NCI-H1930 (cell line): Measurements from ENCODE around the gene MAD2L2.
A peak's percentile ranks its signal among the peaks of the same experiment; 100 is the strongest.

Experiments
- DNase-seq, 2 experiments: peaks; one replicate each; lab custom pipeline; 2025; lab: John Stamatoyannopoulos, UW

MAD2L2 gene

DNA sequence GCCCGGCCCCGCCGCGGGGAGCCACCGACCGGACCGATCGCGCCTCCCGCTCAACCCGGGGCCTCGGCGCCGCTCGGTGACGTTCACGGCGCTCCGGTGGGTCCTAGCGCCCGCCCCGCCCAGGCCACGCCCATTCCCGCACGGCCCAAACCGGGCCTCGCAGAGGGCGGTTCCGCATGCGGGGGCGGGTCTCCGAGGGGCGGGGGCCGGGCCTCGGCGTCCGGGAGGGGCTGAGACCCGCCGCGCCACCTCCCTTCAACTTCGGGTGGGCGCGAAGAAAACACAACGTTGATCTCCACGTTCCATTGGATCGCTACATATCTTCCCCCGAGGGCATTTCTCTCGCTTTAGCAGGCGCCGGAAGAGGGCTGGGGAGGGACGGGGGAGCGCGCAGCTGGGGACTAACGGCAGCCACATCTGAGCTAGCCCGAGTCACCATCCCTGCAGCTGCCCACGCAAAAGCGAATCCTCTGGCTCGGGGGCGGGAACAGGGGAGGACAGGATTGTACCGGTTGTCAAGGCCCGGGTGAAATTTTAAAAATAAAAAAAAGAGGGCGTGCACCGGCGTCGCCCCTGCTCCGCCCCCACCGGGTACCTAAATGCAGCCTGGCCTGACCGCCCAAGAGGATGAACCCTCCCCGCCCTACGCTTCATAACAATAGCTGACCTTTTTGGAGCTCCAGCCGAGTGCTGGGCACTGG is at the start of gene MAD2L2:
MAD2L2 (minus strand) TSS at position 78 of the 701 bp plus-strand sequence. CDS start 547 bp downstream, outside the sequence.
- peak; percentile 80 to 89 for DNase-seq

DNA sequence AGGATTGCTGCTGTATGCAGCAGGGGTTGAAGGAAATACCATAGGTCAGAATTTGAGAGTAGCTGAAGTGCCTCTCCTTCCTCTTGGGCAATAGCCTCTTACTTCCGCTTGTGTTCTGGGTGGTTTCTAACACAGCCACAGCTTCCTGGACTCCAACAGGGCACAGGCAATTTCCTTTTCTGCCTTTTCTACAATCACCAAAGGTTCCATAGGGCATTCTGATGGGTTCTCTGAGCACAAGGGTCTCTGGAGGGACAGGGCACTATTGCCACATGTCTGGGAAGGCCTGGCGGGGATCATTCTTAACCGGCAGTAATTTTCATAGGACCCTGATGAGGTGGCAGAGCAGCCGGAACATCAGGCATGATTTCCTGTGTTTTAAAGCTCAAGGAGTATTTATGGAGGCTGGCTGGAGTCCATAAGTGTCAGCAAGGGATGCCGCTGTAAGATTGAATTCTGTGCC is 49.5 kb upstream of the MAD2L2 start:
- DNase-seq: no peak

- no peak for DNase-seq
These were observed 48.8 kb upstream of the MAD2L2 start for GRCh38 chr1:11729498-11730428.

- DNase-seq: no peak
These were observed 48.2 kb upstream of the MAD2L2 start for GRCh38 chr1:11729155-11729497.

DNA sequence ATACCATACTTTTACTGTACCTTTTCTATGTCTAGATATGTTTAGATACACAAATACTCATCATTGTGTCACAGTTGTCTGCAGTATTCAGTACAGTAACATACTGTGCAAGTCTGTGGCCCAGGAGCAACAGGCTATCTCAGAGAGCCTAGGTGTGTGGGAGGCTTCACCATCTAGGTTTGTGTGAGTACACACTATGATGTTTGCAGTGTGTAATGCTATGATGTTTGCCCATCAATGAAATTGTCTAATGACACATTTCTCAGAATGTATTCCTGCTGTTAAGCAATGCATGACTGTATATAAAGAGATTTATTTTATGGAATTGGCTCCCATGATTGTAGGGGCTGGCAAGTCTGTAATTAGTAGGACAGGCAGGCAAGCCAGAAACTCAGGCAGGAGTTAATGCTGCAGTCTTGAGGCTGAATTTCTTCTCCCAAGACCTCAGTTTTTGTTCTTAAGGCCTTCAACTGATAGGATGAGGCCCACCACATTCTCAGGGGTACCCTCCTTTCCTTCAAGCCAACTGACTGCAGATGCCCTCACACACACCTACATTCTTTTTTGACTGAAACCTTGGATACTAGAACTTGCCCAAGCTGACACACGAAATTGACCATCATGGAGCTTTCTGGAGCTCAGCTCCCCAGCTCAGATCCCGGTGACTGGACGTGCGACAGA is 47.3 kb upstream of the MAD2L2 start:
- no peak for DNase-seq

GRCh38 chr1:11727119-11727518 is 46.2 kb upstream of the MAD2L2 start:
- no peak for DNase-seq

DNA sequence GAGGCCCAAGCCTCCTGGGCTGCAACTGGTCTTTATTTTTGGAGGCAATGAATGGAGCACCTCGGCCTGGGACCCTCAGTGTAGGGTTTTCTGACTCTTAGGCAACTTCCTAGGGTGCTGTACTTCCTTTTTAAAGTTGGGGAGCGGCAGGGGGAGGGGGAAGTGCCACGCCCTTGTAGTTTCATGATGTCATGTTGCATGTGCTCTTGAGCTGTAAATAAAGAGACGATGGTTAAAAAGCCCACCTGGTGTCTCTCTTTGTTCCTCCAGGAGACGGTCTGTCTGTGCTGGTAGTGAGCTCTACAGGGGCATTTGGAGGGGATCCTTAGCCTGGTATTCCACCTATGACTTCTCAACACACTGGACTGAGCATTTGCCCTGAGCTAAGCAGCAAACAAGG is 44.7 kb upstream of the MAD2L2 start:
- DNase-seq: no peak

GRCh38 chr1:11722538-11722937 is 41.6 kb upstream of the MAD2L2 start:
- no peak for DNase-seq

DNA sequence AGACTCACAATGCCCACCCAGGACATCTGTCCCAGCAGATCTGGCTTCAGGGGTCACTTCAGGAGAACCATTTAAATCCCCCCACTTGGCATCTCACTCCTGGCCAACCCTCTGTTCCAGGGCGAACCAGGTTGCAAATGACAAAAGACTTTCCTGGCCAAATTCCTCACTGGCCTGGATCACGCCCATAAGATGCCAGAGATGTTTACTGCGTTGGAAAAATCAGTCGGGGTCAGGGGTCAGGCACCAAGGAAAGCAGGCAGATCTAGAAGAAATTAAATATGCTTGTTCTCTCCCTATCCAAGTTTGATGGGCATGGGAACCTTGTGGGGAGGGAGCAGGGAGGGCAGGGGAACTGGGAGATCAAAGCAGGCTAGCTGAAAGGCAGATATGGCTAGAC is 40.4 kb upstream of the MAD2L2 start:
- DNase-seq: no peak

- DNase-seq: no peak
These were observed 39.6 kb upstream of the MAD2L2 start for GRCh38 chr1:11720525-11720924.

- DNase-seq: no peak
These were observed 39.1 kb upstream of the MAD2L2 start for GRCh38 chr1:11720033-11720376.

- DNase-seq: peak; percentile 22 to 41
These were observed 38.5 kb upstream of the MAD2L2 start for GRCh38 chr1:11719313-11720032.

GRCh38 chr1:11714831-11715575 is 34.1 kb upstream of the MAD2L2 start:
- DNase-seq: no peak

GRCh38 chr1:11713095-11713494 is 32.1 kb upstream of the MAD2L2 start:
- no peak for DNase-seq

DNA sequence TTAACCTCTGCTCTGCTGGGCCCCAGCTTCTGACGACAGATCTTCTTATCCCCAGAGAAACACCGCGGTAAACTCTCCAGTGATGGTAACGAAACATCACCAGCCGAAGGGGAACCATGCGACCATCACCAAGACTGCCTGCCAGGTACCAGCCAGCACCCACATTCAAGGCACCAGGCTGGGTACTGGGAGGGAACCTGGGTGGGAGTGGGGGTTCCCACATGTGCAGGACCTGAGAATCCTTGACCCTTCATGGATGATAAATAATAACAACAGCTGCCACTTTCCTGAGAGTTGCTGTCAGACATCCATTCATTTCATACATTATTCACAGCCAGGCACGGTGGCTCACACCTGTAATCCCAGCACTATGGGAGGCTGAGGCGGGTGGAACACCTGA is 31.3 kb upstream of the MAD2L2 start:
- no peak for DNase-seq

GRCh38 chr1:11711490-11711889 is 30.5 kb upstream of the MAD2L2 start:
- DNase-seq: no peak

DNA sequence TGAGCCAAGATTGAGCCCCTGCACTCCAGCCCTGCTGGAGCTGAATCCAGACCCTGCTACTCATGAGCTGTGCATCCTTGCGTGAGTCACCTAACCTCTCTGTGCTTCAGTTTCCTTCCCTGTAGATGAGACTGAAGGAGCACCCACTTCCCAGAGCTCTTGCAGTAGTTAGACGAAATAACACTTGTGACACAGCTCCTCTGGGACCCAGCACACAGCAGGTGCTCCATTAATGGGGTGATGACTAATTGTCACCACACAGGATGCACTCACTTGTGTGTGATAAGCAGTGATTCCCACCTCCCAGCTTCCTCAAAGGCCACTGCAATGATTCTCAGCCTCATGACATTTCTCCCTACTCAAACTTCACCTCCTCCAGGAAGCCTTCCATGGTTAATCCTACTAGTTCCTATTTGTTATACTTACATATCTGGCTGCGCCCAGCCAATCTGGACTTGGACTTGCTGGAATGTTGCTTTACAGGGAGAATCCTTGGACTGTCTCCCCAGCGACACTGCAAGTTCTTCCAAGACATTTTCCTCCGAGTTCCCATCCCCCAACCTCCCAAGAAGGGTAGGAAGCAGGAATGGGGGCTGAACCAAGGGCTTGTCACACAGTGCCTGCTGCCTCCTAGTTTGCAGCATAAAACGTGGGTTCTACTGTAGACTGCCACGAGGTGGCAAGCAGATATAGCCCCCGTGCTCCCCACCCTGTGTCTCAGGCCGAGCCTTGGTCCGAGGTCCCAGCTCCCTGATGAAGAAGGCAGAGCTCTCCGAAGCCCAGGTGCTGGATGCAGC is 27.8 kb upstream of the MAD2L2 start:
- no peak for DNase-seq

DNA sequence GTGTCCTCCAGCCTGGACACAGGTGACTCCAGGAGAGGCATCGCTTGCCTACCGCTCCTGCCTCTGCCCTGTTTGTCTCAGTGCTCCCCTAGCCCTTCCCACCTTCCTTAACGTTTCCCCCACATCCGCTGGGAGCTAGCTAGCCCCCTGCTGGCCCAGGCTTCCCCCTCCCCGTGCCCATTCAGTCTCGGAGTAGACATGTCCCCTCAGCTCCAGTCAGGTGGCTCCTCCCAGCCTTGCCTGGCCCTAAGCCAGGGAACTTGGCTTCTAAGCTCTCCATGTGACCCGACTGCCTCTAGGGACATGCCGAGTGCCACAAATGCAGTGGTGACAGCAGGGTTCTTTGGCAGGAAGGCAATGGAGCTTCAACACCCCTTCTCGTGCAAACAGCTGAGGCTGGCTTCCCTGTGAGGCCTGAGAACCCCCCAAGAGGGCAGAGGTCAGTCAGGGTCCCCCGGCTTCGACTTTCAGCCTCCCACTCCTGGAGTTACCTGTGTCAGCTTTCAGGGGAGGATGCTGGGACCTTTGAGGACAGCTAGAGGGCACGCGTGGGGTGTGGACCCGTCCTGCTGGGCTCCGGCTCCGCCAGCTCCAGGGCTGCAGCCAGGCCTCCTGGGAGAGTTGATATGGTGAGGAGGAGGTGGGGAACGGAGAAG is 26.8 kb upstream of the MAD2L2 start:
- DNase-seq: no peak

GRCh38 chr1:11706292-11706691 is 25.3 kb upstream of the MAD2L2 start:
- DNase-seq: no peak

DNA sequence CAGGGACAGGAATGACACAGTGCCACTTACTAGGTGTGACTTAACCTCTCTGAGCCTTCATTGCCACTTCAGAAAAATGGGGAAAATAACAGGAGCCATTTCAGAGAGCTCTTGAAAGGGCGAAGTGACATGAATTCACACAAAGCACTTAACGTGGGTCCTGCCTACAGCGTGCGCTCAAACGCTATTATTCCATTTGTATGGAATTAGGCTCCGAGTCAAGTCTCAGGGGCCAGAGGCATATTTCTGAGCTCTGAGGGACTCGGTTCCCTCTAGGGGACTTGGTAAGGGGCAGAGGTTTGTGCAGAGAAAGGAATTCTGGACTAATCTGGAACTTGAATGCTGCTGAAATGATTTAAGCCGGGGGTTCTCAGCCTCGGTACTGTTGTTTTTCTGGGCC is 24.6 kb upstream of the MAD2L2 start:
- DNase-seq: no peak
